ENCODE results near the gene LARGE1. TPM values are rescaled to one million over a fixed set of nuclear protein-coding genes. Genes with fewer than 3 reads are reported as not detected.
"Not testable (repeated sequence)": the region's sequence is repeated elsewhere in the genome, so short reads cannot be mapped to it uniquely, and the experiment has no call there.

LARGE1 gene
- total RNA-seq, 1 donor from 2014 or later: 195 TPM

GRCh38 chr22:33573479-33573878 is 346.8 kb downstream of the LARGE1 start:
- H3K27ac Mint-ChIP-seq: peak overlapping the region; percentile 22
- peaks cover 42% of the 10 kb centered on the region for H3K4me1 Mint-ChIP-seq (ENCODE audit: low read depth)
- no peaks in the 10 kb centered on the region for H3K9me3 Mint-ChIP-seq (ENCODE audit: low read depth)
- DNase-seq (ENCODE audit: low spot score, unreplicated experiment): no peak
- H3K36me3 Mint-ChIP-seq (ENCODE audit: insufficient read depth): peaks cover 3% of the 10 kb centered on the region
- H3K27me3 Mint-ChIP-seq: no peaks in the 10 kb centered on the region
- H3K4me3 Mint-ChIP-seq (ENCODE audit: low read depth): no peak overlapping the region
- no peak for TF ChIP-seq CTCF (IDR thresholded peaks at IDR 0.05; ENCODE audit: unreplicated experiment)

- DNase-seq (ENCODE audit: low spot score, unreplicated experiment): no peak
- TF ChIP-seq CTCF (IDR thresholded peaks at IDR 0.05; ENCODE audit: unreplicated experiment): no peak
- H3K27ac Mint-ChIP-seq: no peak overlapping the region
- no peak overlapping the region for H3K4me3 Mint-ChIP-seq (ENCODE audit: low read depth)
- no peaks in the 10 kb centered on the region for H3K27me3 Mint-ChIP-seq
- no peaks in the 10 kb centered on the region for H3K9me3 Mint-ChIP-seq (ENCODE audit: low read depth)
- H3K36me3 Mint-ChIP-seq (ENCODE audit: insufficient read depth): peaks cover 7% of the 10 kb centered on the region
- peaks cover 34% of the 10 kb centered on the region for H3K4me1 Mint-ChIP-seq (ENCODE audit: low read depth)
Measured at GRCh38 chr22:33572086-33572485, 348.2 kb downstream of the LARGE1 start.

- TF ChIP-seq CTCF (IDR thresholded peaks at IDR 0.05; ENCODE audit: unreplicated experiment): no peak
- H3K4me3 Mint-ChIP-seq (ENCODE audit: low read depth): no peak overlapping the region
- no peak for DNase-seq (ENCODE audit: low spot score, unreplicated experiment)
- H3K9me3 Mint-ChIP-seq (ENCODE audit: low read depth): no peaks in the 10 kb centered on the region
- no peaks in the 10 kb centered on the region for H3K27me3 Mint-ChIP-seq
- peaks cover 26% of the 10 kb centered on the region for H3K4me1 Mint-ChIP-seq (ENCODE audit: low read depth)
- H3K27ac Mint-ChIP-seq: peak overlapping the region; percentile 30
- peaks cover 14% of the 10 kb centered on the region for H3K36me3 Mint-ChIP-seq (ENCODE audit: insufficient read depth)
Measured at GRCh38 chr22:33570110-33570509, 350.2 kb downstream of the LARGE1 start.

- no peaks in the 10 kb centered on the region for H3K27me3 Mint-ChIP-seq
- peaks cover 28% of the 10 kb centered on the region for H3K4me1 Mint-ChIP-seq (ENCODE audit: low read depth)
- DNase-seq (ENCODE audit: low spot score, unreplicated experiment): no peak
- H3K4me3 Mint-ChIP-seq (ENCODE audit: low read depth): peak overlapping the region; percentile 9
- H3K9me3 Mint-ChIP-seq (ENCODE audit: low read depth): no peaks in the 10 kb centered on the region
- no peak for TF ChIP-seq CTCF (IDR thresholded peaks at IDR 0.05; ENCODE audit: unreplicated experiment)
- H3K27ac Mint-ChIP-seq: peak overlapping the region; percentile 30
- H3K36me3 Mint-ChIP-seq (ENCODE audit: insufficient read depth): peaks cover 16% of the 10 kb centered on the region
Measured at GRCh38 chr22:33569559-33569958, 350.7 kb downstream of the LARGE1 start.

- H3K4me1 Mint-ChIP-seq (ENCODE audit: low read depth): peaks cover 33% of the 10 kb centered on the region
- DNase-seq (ENCODE audit: low spot score, unreplicated experiment): no peak
- peak overlapping the region; percentile 20 for H3K27ac Mint-ChIP-seq
- no peaks in the 10 kb centered on the region for H3K9me3 Mint-ChIP-seq (ENCODE audit: low read depth)
- no peaks in the 10 kb centered on the region for H3K27me3 Mint-ChIP-seq
- H3K36me3 Mint-ChIP-seq (ENCODE audit: insufficient read depth): peaks cover 18% of the 10 kb centered on the region
- no peak overlapping the region for H3K4me3 Mint-ChIP-seq (ENCODE audit: low read depth)
- no peak for TF ChIP-seq CTCF (IDR thresholded peaks at IDR 0.05; ENCODE audit: unreplicated experiment)
Measured at GRCh38 chr22:33569018-33569417, 351.3 kb downstream of the LARGE1 start.

- H3K4me1 Mint-ChIP-seq (ENCODE audit: low read depth): peaks cover 47% of the 10 kb centered on the region
- H3K36me3 Mint-ChIP-seq (ENCODE audit: insufficient read depth): peaks cover 31% of the 10 kb centered on the region
- H3K27ac Mint-ChIP-seq; H3K4me3 Mint-ChIP-seq (ENCODE audit: low read depth); DNase-seq (ENCODE audit: low spot score, unreplicated experiment); H3K27me3 Mint-ChIP-seq; H3K9me3 Mint-ChIP-seq (ENCODE audit: low read depth): not testable (repeated sequence)
Measured at GRCh38 chr22:33566495-33566894, 353.8 kb downstream of the LARGE1 start.
